ENCODE results near the gene DACH1. TPM values are rescaled to one million over a fixed set of nuclear protein-coding genes. Genes with fewer than 3 reads are reported as not detected.

Gene DACH1
- total RNA-seq, 1 donor from 2014 or later, result 1.6 TPM

GRCh38 chr13:71853725-71854124, 13.3 kb downstream of the DACH1 start:
- H3K27ac ChIP-seq (ENCODE audit: low read depth, low read length), result no peak overlapping the region
- FAIRE-seq, result no peak

DNA sequence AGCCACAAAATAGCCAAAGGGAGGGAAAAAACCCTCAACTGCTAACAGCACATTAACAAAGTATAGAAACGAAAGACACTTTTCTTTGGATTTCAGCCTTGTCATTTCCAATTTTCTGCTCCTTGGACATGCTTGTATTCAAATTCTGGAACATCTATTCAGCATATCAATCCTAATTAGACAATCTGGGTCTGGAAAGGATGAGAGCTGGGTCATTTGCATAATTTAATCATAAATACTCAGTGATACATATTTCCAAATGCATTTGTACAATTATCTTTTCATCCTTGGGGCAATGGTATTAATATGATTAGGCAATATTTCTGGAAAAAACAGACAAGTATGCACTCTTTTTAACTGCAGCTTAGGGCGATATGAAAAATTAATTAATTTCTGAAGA, 14.3 kb downstream of the DACH1 start:
- no peak overlapping the region for H2AFZ ChIP-seq (ENCODE audit: low read depth, low read length)
- TF ChIP-seq EZH2 (IDR thresholded peaks at IDR 0.05; ENCODE audit: insufficient read depth, low read length), result no peak
- TF ChIP-seq, protein P1, sequence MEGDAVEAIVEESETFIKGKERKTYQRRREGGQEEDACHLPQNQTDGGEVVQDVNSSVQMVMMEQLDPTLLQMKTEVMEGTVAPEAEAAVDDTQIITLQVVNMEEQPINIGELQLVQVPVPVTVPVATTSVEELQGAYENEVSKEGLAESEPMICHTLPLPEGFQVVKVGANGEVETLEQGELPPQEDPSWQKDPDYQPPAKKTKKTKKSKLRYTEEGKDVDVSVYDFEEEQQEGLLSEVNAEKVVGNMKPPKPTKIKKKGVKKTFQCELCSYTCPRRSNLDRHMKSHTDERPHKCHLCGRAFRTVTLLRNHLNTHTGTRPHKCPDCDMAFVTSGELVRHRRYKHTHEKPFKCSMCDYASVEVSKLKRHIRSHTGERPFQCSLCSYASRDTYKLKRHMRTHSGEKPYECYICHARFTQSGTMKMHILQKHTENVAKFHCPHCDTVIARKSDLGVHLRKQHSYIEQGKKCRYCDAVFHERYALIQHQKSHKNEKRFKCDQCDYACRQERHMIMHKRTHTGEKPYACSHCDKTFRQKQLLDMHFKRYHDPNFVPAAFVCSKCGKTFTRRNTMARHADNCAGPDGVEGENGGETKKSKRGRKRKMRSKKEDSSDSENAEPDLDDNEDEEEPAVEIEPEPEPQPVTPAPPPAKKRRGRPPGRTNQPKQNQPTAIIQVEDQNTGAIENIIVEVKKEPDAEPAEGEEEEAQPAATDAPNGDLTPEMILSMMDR (IDR thresholded peaks at IDR 0.05; ENCODE audit: insufficient read depth, low read depth, low read length), result no peak
- no peaks in the 10 kb centered on the region for H3K36me3 ChIP-seq (ENCODE audit: insufficient read depth, low read length)
- Mint-ChIP-seq H3K9me3 (ENCODE audit: unreplicated experiment) (no peaks in the 10 kb centered on the region), H3K4me3 (ENCODE audit: unreplicated experiment) (no peak overlapping the region), H3K4me1 (ENCODE audit: low read depth, unreplicated experiment) (no peaks in the 10 kb centered on the region), H3K27me3 (ENCODE audit: low read depth, unreplicated experiment) (no peaks in the 10 kb centered on the region), H3K36me3 (ENCODE audit: low read depth, unreplicated experiment) (no peaks in the 10 kb centered on the region), H3K27ac (ENCODE audit: unreplicated experiment) (no peak overlapping the region)
- no peaks in the 10 kb centered on the region for H3K79me2 ChIP-seq (ENCODE audit: insufficient read depth, low read length)
- no peak for DNase-seq (ENCODE audit: low read depth)
- no peaks in the 10 kb centered on the region for H3K9me3 ChIP-seq (ENCODE audit: insufficient read depth, low read depth, low read length)
- H3K4me2 ChIP-seq (ENCODE audit: low read length), result no peak overlapping the region
- H3K4me1 ChIP-seq (ENCODE audit: insufficient read depth, low read length), result no peaks in the 10 kb centered on the region
- no peak for FAIRE-seq
- H3K9ac ChIP-seq (ENCODE audit: low read length), result no peak overlapping the region
- no peaks in the 10 kb centered on the region for H3K27me3 ChIP-seq (ENCODE audit: insufficient read depth, low read length)
- H3K4me3 ChIP-seq (ENCODE audit: insufficient read depth, low read depth, low read length), result no peak overlapping the region
- H4K20me1 ChIP-seq (ENCODE audit: insufficient read depth, low read length), result no peaks in the 10 kb centered on the region
- H3K27ac ChIP-seq (ENCODE audit: low read depth, low read length), result no peak overlapping the region

More at GRCh38 chr13:71853725-71854124, 13.3 kb downstream of the DACH1 start:
- Mint-ChIP-seq H3K4me1 (ENCODE audit: low read depth, unreplicated experiment) (no peaks in the 10 kb centered on the region), H3K27me3 (ENCODE audit: low read depth, unreplicated experiment) (no peaks in the 10 kb centered on the region), H3K9me3 (ENCODE audit: unreplicated experiment) (no peaks in the 10 kb centered on the region), H3K36me3 (ENCODE audit: low read depth, unreplicated experiment) (no peaks in the 10 kb centered on the region), H3K4me3 (ENCODE audit: unreplicated experiment) (no peak overlapping the region), H3K27ac (ENCODE audit: unreplicated experiment) (no peak overlapping the region)
- Histone ChIP-seq H3K79me2 (ENCODE audit: insufficient read depth, low read length) (no peaks in the 10 kb centered on the region), H2AFZ (ENCODE audit: low read depth, low read length) (no peak overlapping the region), H3K4me2 (ENCODE audit: low read length) (no peak overlapping the region), H3K4me1 (ENCODE audit: insufficient read depth, low read length) (no peaks in the 10 kb centered on the region), H3K27me3 (ENCODE audit: insufficient read depth, low read length) (no peaks in the 10 kb centered on the region), H3K9ac (ENCODE audit: low read length) (no peak overlapping the region), H4K20me1 (ENCODE audit: insufficient read depth, low read length) (no peaks in the 10 kb centered on the region), H3K36me3 (ENCODE audit: insufficient read depth, low read length) (no peaks in the 10 kb centered on the region), H3K9me3 (ENCODE audit: insufficient read depth, low read depth, low read length) (no peaks in the 10 kb centered on the region), H3K4me3 (ENCODE audit: insufficient read depth, low read depth, low read length) (no peak overlapping the region)
- TF ChIP-seq, protein P1 (IDR thresholded peaks at IDR 0.05; ENCODE audit: insufficient read depth, low read depth, low read length), result no peak
- no peak for TF ChIP-seq EZH2 (IDR thresholded peaks at IDR 0.05; ENCODE audit: insufficient read depth, low read length)
- no peak for DNase-seq (ENCODE audit: low read depth)

DNA sequence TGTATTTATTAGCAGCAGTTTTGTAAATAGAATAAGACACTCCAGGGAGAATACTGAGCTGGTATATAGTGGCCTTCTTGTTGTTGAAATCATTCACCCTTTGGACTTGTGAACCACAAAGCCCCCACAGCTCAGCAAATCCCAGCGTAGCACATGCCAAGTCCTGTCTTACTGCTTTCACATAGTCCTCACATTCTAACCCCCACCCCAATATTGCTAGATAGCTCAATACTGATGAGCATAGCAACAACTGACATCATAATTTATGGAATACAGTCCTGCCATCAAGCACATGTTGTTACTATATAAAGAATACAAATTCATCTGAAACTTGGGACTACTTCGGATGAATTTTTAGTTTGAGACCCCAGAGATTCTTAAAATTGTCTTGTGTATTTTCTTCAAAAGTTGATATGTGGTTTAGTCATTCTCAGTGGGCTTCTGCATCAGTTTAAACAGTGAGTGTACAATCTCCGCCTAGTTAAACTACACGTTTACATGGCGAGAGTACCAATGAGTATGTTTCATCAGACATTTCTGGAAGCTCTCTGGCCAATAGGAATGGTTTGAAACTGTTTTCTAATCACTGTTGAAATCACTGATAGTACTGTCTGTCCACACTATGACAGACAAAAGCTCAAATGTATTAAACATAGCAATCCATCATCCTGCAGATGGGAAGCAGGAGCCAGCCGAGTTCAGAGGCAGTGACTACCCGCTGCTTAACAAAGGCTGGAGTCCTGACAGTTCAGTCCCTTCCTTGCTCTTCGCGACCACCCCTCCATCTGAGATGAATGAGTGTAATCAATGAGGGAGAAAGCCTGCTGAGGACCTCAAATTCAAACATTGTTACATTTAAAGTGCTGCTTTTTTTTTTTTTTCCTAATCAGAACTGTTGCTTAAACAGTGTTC, 15.2 kb downstream of the DACH1 start:
- no peak for DNase-seq (ENCODE audit: low read depth)
- H3K27ac Mint-ChIP-seq (ENCODE audit: unreplicated experiment), result no peak overlapping the region

More for the DNA sequence above, 15.2 kb downstream of the DACH1 start:
- Mint-ChIP-seq H3K36me3 (ENCODE audit: low read depth, unreplicated experiment) (no peaks in the 10 kb centered on the region), H3K9me3 (ENCODE audit: unreplicated experiment) (no peaks in the 10 kb centered on the region), H3K27me3 (ENCODE audit: low read depth, unreplicated experiment) (no peaks in the 10 kb centered on the region), H3K4me1 (ENCODE audit: low read depth, unreplicated experiment) (no peaks in the 10 kb centered on the region), H3K4me3 (ENCODE audit: unreplicated experiment) (no peak overlapping the region)
- FAIRE-seq, result no peak
- no peaks in the 10 kb centered on the region for H3K9me3 ChIP-seq (ENCODE audit: insufficient read depth, low read depth, low read length)
- H3K36me3 ChIP-seq (ENCODE audit: insufficient read depth, low read length), result no peaks in the 10 kb centered on the region
- no peak overlapping the region for H3K4me3 ChIP-seq (ENCODE audit: insufficient read depth, low read depth, low read length)
- no peak overlapping the region for H2AFZ ChIP-seq (ENCODE audit: low read depth, low read length)
- H4K20me1 ChIP-seq (ENCODE audit: insufficient read depth, low read length), result no peaks in the 10 kb centered on the region
- no peak overlapping the region for H3K4me2 ChIP-seq (ENCODE audit: low read length)
- H3K9ac ChIP-seq (ENCODE audit: low read length), result no peak overlapping the region
- no peaks in the 10 kb centered on the region for H3K4me1 ChIP-seq (ENCODE audit: insufficient read depth, low read length)
- H3K27ac ChIP-seq (ENCODE audit: low read depth, low read length), result no peak overlapping the region
- no peaks in the 10 kb centered on the region for H3K27me3 ChIP-seq (ENCODE audit: insufficient read depth, low read length)
- H3K79me2 ChIP-seq (ENCODE audit: insufficient read depth, low read length), result no peaks in the 10 kb centered on the region
- no peak for TF ChIP-seq EZH2 (IDR thresholded peaks at IDR 0.05; ENCODE audit: insufficient read depth, low read length)
- TF ChIP-seq, protein P1 (IDR thresholded peaks at IDR 0.05; ENCODE audit: insufficient read depth, low read depth, low read length), result no peak
